Pons (tissue), 1 donor: ENCODE results near the gene KRTAP9-6.
"Not testable (repeated sequence)": the region's sequence is repeated elsewhere in the genome, so short reads cannot be mapped to it uniquely, and the experiment has no call there.

Experiments
- DNase-seq: peaks from one replicate; pipeline ENCODE4 v3.0.0-alpha.2; 2016; ENCODE audit warnings: low spot score

The KRTAP9-6 gene

GRCh38 chr17:41265078-41265477 lies at the start of gene KRTAP9-6:
Gene KRTAP9-6 (plus strand): TSS chr17:41265378. CDS start chr17:41265378, 0 bp downstream.
- no peak for DNase-seq

- DNase-seq, result no peak
Observed at GRCh38 chr17:41215681-41216080, 49.5 kb upstream of the KRTAP9-6 start.

GRCh38 chr17:41223821-41224220 lies 41.4 kb upstream of the KRTAP9-6 start:
- DNase-seq, result no peak

GRCh38 chr17:41226051-41226450 lies 39.1 kb upstream of the KRTAP9-6 start:
- no peak for DNase-seq

- not testable (repeated sequence) for DNase-seq
Observed at GRCh38 chr17:41226598-41227095, 38.5 kb upstream of the KRTAP9-6 start, which contains the start of gene KRTAP9-2. Gene KRTAP9-2 (plus strand): TSS chr17:41226648. CDS start chr17:41226655, 7 bp downstream.

GRCh38 chr17:41230094-41230493 lies 35.1 kb upstream of the KRTAP9-6 start:
- DNase-seq, result no peak

- no peak for DNase-seq
Observed at GRCh38 chr17:41231731-41232130, 33.4 kb upstream of the KRTAP9-6 start.

GRCh38 chr17:41232399-41233105 lies 32.6 kb upstream of the KRTAP9-6 start, which contains the start of gene KRTAP9-3:
Gene KRTAP9-3 (plus strand): TSS chr17:41232449. CDS start chr17:41232502, 53 bp downstream.
- DNase-seq, result not testable (repeated sequence)

- not testable (repeated sequence) for DNase-seq
Observed at GRCh38 chr17:41237116-41237515, 28.1 kb upstream of the KRTAP9-6 start.

- not testable (repeated sequence) for DNase-seq
Observed at GRCh38 chr17:41237949-41238437, 27.2 kb upstream of the KRTAP9-6 start, which contains the start of gene KRTAP9-8. Gene KRTAP9-8 (plus strand): TSS chr17:41237999. CDS start chr17:41238052, 53 bp downstream.

GRCh38 chr17:41246995-41247787 lies 18.0 kb upstream of the KRTAP9-6 start:
- not testable (repeated sequence) for DNase-seq

- not testable (repeated sequence) for DNase-seq
Observed at GRCh38 chr17:41249637-41250240, 15.4 kb upstream of the KRTAP9-6 start, which contains the start of gene KRTAP9-4. Gene KRTAP9-4 (plus strand): TSS chr17:41249687. CDS start chr17:41249721, 34 bp downstream.

- DNase-seq, result no peak
Observed at GRCh38 chr17:41251261-41251660, 13.9 kb upstream of the KRTAP9-6 start.

GRCh38 chr17:41254861-41255260 lies 10.3 kb upstream of the KRTAP9-6 start:
- DNase-seq, result no peak

- DNase-seq, result not testable (repeated sequence)
Observed at GRCh38 chr17:41255381-41256290, 9.5 kb upstream of the KRTAP9-6 start, which contains the start of gene KRTAP9-9. Gene KRTAP9-9 (plus strand): TSS chr17:41255384.

- DNase-seq, result no peak
Observed at GRCh38 chr17:41256291-41256685, 8.9 kb upstream of the KRTAP9-6 start.

GRCh38 chr17:41258406-41258805 lies 6.8 kb upstream of the KRTAP9-6 start:
- DNase-seq, result no peak

GRCh38 chr17:41263212-41263611 lies 2.0 kb upstream of the KRTAP9-6 start:
- no peak for DNase-seq

GRCh38 chr17:41264599-41264998 lies 579 bp upstream of the KRTAP9-6 start:
- DNase-seq, result no peak

- no peak for DNase-seq
Observed at GRCh38 chr17:41267711-41268110, 2.5 kb downstream of the KRTAP9-6 start.

GRCh38 chr17:41271323-41271722 lies 6.1 kb downstream of the KRTAP9-6 start:
- not testable (repeated sequence) for DNase-seq
